Neutrophil (primary cell): ENCODE data around the gene ENOX1.

Experiments
- H3K27ac ChIP-seq: fragments of 200-600 bp; sonication (generic); 2 replicates; pipeline ENCODE4 v1.5.1; 2016; ENCODE audit warnings: mild to moderate bottlenecking, moderate library complexity
- H3K27me3 ChIP-seq: fragments of 200-600 bp; sonication (generic); 2 replicates; pipeline ENCODE4 v1.6.0; 2016; ENCODE audit warnings: mild to moderate bottlenecking
- H3K36me3 ChIP-seq: fragments of 200-600 bp; sonication (generic); 2 replicates; pipeline ENCODE4 v1.5.1; 2017
- H3K4me1 ChIP-seq, 2 experiments: fragments of 200-600 bp in 1 of 2; sonication (generic) in 1 of 2; 1 replicate in 1 of 2; 2 replicates in 1 of 2; pipeline versions ENCODE4 v1.5.1 to v1.6.1; 2013 to 2016; ENCODE audit warnings: low read depth in 1 of 2, low read length in 1 of 2, mild to moderate bottlenecking in 1 of 2, moderate library complexity in 1 of 2; ENCODE audit not compliant: control insufficient read depth in 1 of 2, insufficient read depth in 1 of 2
- H3K4me3 ChIP-seq, 2 experiments: fragments of 200-600 bp in 1 of 2; sonication (generic) in 1 of 2; 1 replicate in 1 of 2; 2 replicates in 1 of 2; pipeline ENCODE4 v1.5.1; 2013 to 2016; ENCODE audit warnings: low read depth in 1 of 2, low read length in 1 of 2, mild to moderate bottlenecking in 1 of 2, moderate library complexity in 1 of 2
- H3K9me3 ChIP-seq: fragments of 200-600 bp; sonication (generic); 2 replicates; pipeline ENCODE4 v1.5.1; 2016
- CTCF ChIP-seq: fragments of 200-600 bp; sonication (generic); IDR thresholded peaks from 2 replicates; pipeline ENCODE4 v1.5.1; 2016; ENCODE audit warnings: antibody characterized with exemption

ENOX1 gene

GRCh38 chr13:43564952-43565351, 221.8 kb downstream of the ENOX1 start:
- no peaks in the 10 kb centered on the region for H3K27me3 ChIP-seq
- TF ChIP-seq CTCF: no peak
- H3K9me3 ChIP-seq: no peaks in the 10 kb centered on the region
- no peaks in the 10 kb centered on the region for H3K36me3 ChIP-seq
- H3K27ac ChIP-seq: no peak overlapping the region
- no peak overlapping the region for H3K4me3 ChIP-seq
- no peaks in the 10 kb centered on the region for H3K4me1 ChIP-seq

GRCh38 chr13:43561081-43561480, 225.7 kb downstream of the ENOX1 start:
- H3K27me3 ChIP-seq: no peaks in the 10 kb centered on the region
- no peaks in the 10 kb centered on the region for H3K36me3 ChIP-seq
- no peak overlapping the region for H3K4me3 ChIP-seq
- H3K9me3 ChIP-seq: no peaks in the 10 kb centered on the region
- no peak for TF ChIP-seq CTCF
- H3K4me1 ChIP-seq: no peaks in the 10 kb centered on the region
- H3K27ac ChIP-seq: no peak overlapping the region

GRCh38 chr13:43558939-43559338, 227.8 kb downstream of the ENOX1 start:
- Histone ChIP-seq H3K27ac (no peak overlapping the region), H3K9me3 (no peaks in the 10 kb centered on the region), H3K27me3 (no peaks in the 10 kb centered on the region), H3K4me3 (no peak overlapping the region), H3K36me3 (no peaks in the 10 kb centered on the region), H3K4me1 (no peaks in the 10 kb centered on the region)
- no peak for TF ChIP-seq CTCF

- no peaks in the 10 kb centered on the region for H3K36me3 ChIP-seq
- H3K27me3 ChIP-seq: no peaks in the 10 kb centered on the region
- no peak overlapping the region for H3K27ac ChIP-seq
- H3K4me3 ChIP-seq: no peak overlapping the region
- no peaks in the 10 kb centered on the region for H3K9me3 ChIP-seq
- no peak for TF ChIP-seq CTCF
- no peaks in the 10 kb centered on the region for H3K4me1 ChIP-seq
Observed at GRCh38 chr13:43558326-43558725, 228.4 kb downstream of the ENOX1 start.

GRCh38 chr13:43555667-43556066, 231.1 kb downstream of the ENOX1 start:
- Histone ChIP-seq H3K36me3 (no peaks in the 10 kb centered on the region), H3K9me3 (no peaks in the 10 kb centered on the region), H3K27me3 (no peaks in the 10 kb centered on the region), H3K4me1 (no peaks in the 10 kb centered on the region), H3K27ac (no peak overlapping the region), H3K4me3 (no peak overlapping the region)
- TF ChIP-seq CTCF: no peak

GRCh38 chr13:43551897-43552456, 234.8 kb downstream of the ENOX1 start:
- H3K36me3 ChIP-seq: no peaks in the 10 kb centered on the region
- no peak overlapping the region for H3K27ac ChIP-seq
- no peaks in the 10 kb centered on the region for H3K9me3 ChIP-seq
- no peak overlapping the region for H3K4me3 ChIP-seq
- H3K4me1 ChIP-seq: no peaks in the 10 kb centered on the region
- no peak for TF ChIP-seq CTCF
- H3K27me3 ChIP-seq: no peaks in the 10 kb centered on the region
